HG03457 (cell line): ENCODE measurements around the gene SDK1.

ENCODE experiments used
- ATAC-seq: cut with Tn5 transposase; IDR thresholded peaks from one replicate; pipeline ENCODE4 v1.9.1; 2021; ENCODE audit warnings: moderate number of reproducible peaks; ENCODE audit not compliant: unreplicated experiment

Gene SDK1

DNA sequence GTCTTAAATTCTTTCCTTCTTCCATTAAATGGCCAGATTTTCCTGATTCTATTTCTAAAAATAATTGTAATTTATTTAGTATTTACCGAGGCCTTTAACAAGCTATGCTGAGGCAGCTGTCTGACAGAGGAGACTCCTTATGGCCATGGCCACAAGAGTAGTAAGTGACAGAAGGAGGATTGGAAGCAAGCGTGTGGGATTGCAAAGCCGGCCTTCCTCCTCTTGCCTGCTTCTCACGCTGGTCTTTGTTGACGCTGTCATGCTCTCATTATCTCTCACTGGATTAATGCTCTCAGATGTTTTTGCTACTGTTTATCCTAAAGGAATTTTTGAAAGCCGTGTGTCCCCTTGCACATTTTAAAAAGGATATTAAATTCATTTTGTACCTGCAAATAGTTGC lies 546.3 kb downstream of the SDK1 start:
- ATAC-seq: no peak

DNA sequence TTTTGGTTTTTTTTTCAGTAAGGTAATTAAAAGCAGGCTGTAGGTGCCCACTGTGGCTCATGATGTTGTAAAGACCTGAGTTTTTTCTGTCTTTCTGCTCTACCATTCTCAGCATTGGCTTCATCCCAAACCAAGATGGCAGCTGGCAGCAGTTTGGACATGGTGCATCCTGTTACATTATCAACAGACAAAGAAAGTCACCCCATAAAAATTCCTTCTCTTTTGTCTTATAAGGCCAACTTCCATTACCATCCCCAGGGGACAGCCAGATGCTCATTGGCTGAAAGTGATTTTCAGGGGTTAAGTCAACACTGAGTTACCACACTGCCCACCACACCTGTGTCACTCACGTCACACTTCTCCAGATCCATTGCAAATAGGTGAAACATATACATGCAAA lies 558.4 kb downstream of the SDK1 start:
- no peak for ATAC-seq

DNA sequence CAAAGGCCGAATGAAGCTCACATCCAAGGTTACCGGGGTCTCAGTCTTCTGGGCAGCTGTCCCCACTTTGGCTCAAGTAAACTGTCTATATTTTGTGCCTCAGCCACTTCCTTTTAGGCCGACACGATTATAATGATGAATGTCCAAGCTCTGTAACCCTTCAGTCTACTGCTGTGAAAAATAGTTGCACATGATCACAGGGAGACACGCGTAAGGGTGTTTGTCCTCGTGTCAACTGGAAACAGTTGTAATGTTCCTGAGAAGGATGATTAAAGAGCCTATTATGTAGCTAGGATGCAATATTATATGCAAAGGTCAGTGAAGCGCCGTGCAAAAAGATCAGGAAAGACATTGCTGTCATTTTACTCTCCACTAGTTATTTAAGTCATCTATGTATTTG lies 559.9 kb downstream of the SDK1 start:
- no peak for ATAC-seq

DNA sequence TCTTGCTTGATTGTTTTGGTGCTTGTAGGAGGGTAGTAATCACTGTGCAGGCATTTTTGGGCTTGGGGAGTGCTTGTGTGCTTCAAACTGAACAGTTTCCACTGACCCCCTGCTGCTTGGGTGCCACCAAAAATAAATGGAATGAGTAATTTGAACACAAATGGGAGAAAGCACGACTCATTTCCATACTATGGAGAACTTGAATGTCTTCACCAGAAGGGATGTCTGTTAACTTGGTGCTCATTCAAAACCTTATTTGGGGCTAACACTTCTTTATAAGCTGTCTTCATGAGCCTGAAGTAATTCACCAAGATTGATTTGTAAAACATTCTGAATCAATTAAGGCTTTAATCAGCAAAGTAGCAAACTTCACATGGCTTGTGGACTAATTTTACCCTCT lies 560.3 kb downstream of the SDK1 start:
- ATAC-seq: no peak

DNA sequence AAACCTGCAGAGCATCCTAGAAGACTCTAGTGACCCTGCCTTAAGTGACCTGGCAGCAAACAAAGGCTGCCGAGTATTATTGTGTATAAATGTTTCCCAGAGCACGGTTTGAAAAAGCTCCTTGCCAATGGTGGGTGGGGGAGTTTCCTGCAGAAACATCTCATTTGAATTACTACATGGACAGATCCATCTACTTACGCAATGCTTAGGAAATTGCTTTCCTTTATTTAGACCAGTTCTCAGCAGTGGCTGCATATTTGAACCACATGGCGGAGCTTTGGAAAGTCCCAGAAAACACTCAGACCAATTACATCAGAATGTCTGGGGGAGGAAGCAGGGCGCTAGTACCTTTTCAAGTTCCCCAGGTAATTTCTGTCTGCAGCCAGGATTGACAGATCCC lies 560.9 kb downstream of the SDK1 start:
- no peak for ATAC-seq

DNA sequence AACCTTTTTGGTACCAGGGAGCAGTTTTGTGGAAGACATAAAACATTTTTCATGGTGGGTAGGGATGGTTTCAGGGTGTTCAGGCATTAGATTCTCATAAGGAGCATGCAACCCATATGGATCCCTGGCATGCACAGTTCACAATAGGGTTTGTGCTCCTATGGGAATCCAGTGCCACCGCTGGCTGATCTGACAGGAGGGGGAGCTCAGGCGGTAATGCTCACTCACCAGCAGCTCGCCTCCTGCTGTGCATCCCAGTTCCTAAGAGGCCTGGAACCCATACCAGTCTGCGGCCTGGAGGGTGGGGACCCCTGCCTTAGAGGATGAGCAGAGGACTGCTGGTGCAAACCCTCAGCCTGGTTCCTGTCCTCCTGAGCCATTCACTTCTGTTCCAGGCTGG lies 561.7 kb downstream of the SDK1 start:
- ATAC-seq: no peak

DNA sequence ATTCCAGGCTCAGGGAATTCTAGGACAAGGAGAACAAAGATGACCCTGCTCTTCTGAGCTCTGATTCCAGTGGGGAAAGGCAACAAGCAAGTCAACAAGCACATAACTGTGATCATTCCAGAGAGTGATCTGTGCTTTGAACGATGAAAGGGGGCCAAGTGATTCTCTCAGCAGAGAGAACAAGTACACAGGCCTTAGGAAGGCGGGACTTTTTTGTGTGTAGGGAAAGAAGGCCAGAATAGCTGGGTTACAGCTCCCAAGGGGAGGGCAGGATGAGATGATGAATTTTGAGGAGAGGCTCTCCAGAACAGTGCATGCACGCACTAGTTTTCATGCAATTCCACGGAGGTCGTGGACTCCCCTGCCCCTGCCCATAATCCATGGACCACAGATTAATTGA lies 565.2 kb downstream of the SDK1 start:
- no peak for ATAC-seq

DNA sequence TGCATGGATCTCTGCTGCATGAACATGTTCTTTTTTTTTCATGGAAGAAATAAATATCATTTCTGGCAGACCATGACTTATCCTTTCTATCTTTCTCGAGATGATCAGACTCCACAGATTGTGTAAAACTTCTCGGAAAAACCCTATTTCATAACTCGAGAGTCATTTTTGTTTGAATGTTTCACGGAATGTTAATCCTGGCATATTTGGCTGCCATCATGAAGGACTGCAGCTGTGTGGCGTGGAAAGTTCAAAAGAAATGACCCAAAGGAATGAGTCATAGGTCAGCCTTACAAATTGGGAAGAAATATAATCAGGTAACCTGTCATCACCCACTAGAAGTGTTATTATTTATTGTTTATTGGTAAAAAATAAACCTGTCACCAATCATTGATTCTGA lies 566.8 kb downstream of the SDK1 start:
- no peak for ATAC-seq

DNA sequence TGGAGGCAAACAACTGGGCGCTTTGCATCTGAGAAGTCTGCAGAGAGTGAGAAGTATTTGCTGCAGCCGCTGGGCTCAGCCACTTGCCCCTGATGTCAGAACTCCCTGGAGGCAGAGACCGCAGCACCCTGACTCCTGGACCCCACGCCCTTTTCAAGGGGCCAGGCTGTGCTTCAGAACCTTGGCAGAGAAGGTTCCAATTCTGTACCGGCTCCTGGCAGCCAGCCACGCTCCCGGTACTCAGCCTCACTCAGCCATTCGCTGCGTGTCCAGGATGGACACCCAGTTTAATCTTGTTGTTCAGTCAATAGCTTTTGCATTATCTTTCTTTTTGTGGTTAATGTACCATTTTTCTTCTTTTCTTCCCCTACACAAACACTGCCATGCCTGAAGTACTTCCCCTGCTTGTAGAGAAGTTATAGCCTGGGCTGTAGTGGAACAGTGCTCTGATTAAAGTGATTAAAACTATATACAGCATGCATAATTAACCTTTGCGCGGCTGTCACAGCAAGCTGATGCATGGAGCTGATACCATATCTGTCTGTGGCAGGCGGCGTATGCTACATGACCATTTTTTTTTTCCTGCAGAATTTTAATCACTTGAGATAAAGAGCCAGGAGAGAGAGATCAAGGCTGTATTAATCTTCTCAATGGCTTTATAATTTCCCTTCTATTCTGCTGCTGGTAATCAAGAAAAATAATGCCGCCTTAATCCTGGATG lies 578.5 kb downstream of the SDK1 start:
- no peak for ATAC-seq

DNA sequence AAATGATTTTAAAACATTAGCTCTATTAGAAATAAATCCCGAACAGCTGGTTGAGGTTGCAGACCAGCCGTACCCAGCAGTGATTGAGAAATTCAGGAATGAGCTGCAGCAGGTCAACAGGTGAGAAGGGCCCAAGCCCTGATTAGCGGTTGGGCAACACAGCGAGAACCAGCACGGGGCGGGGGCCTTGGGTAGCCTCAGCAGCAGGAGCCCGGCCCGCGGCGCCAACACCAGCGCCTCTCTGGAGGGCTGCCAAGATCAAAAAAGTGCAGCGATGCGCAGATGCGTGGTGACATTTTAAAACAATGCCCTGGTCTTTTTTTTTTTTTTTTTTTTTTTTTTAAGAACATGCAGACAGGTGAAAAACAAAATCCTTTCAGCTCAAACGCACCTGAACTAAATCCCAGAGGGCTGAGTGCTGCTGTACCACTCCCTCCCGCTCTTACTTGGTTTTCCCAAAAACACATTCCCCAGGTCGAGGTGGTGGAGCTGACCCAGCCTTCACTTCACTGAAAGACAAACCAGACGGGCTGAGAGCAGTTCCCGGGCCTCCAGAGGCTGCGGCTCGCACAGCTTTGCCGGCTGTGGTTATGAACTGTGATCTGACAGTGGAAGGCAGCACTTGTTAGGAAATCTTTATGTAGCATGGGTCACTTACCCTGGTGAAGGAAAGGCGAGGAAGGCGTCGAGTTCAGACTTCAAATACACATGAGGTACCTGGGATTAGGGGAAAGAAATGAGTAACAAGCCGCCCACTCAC lies 579.4 kb downstream of the SDK1 start:
- ATAC-seq: no peak

DNA sequence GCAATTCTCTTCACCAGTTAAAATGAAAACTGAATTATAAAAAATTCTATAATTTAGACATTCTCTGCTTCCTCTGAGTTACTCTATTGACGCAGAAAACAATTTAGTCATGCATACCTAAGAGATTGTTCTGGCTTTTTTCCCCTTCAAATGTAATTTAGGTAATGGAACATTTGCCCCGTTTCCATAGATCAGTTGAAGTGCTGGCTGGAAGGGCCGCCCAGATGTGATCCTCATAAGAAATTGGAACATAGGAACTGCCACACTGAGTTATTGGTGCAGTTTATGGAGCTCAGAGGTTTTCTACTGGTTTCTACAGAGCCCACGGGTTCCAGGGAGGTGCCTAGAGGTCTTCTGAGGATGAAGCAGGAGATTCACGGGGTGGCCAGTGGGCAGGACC lies 581.7 kb downstream of the SDK1 start:
- ATAC-seq: no peak

DNA sequence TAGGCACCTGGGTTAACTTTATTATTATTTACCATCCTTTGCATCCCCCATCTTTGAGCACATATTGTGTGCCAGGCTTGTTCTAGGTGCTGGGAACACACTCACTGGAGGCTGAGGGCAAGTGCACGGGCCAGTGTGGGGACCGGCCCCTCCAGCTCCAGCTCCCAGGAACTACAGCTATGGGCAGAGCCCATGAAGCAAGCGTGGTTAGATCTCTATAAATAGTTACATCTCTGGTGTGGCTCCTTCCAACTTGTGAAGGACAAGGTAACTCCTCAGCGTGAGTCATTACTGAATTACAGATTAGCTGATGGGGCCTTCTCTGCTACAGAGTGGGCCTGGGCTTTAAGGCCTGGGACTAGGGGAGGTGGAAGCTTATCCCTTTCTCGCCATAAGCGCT lies 583.5 kb downstream of the SDK1 start:
- no peak for ATAC-seq

DNA sequence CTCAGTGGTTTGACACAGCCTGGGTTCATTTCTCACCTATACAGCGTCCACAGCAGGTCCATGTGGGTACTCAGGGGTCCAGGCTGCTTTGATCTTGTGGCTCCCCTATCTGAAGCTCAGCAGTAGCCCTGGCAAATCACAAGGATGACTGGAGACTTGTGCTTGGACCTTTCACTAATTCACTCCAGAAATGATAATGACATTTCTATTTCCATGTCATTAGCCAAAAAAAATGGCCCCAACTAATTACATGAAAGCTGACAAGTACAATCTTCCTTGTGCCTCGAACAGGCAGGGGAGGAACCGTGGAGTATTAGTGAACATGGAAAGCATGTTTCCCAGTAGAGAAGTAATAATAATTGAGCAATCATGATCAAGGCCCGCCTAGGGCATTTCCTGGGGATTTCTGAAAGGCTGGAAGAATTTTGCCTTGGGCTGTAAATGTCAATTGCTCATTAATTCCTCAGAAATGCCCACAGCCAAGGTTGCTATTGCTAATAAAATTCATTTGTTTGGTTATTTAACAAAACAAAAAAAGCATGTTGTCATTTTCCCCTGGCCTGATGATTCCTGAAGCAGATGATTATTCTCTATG lies 586.1 kb downstream of the SDK1 start:
- ATAC-seq: no peak

DNA sequence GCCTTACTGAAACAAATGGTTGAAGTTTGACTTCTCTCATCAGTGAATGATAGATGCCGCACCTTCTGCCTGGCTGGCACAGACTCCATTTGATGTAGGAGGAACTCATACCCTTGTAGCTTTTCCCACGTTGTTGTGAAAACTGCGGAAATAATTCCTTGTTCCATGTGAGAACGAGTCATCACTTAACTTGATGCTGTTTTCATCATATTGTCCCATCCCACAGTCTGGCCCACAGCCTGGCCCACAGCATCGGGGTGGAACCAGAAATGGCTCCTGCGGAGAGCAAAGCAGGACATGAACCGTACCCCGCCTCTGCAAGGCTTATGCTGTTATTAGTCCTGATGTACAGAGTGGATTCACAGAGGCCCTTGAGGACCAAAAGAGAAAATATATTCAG lies 587.0 kb downstream of the SDK1 start:
- ATAC-seq: no peak

DNA sequence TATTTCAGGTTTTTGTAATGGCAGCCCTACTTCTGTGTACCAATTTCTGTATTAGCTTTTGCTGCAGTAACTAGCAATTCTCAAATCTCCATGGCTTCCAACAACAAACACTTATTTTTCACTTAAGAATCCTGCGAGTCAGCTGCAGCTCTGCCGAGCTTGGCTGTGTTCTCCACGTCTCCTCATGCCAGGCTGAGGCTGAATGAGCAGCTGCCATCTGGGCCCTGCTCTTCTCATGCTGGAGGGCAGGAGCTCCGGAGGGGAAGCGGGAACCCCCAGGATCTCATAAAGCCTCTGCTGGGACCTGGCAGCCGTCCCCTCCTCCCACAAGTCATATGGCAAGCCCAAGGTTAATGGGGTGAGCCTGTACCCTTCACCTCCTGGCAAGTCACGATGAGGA lies 591.1 kb downstream of the SDK1 start:
- no peak for ATAC-seq

DNA sequence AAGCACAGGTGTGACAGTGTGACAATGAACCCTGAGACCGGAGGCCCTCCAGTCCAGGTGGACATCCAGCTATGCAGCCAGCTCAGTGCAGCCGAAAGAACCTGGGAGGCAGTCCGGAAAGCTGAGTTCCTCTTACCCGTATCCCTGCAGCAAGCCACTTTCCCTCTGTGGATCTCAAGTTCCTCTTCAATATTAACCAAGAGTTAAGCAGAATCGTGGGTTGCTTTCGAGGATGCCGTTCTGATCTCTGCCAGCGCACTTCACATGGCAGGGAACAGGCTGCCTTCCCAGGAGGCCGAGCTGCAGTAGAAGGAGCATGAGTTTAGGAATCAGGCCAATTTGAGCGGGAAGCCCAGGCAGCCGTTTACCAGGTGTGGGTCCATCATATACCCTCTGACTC lies 591.6 kb downstream of the SDK1 start:
- ATAC-seq: no peak

DNA sequence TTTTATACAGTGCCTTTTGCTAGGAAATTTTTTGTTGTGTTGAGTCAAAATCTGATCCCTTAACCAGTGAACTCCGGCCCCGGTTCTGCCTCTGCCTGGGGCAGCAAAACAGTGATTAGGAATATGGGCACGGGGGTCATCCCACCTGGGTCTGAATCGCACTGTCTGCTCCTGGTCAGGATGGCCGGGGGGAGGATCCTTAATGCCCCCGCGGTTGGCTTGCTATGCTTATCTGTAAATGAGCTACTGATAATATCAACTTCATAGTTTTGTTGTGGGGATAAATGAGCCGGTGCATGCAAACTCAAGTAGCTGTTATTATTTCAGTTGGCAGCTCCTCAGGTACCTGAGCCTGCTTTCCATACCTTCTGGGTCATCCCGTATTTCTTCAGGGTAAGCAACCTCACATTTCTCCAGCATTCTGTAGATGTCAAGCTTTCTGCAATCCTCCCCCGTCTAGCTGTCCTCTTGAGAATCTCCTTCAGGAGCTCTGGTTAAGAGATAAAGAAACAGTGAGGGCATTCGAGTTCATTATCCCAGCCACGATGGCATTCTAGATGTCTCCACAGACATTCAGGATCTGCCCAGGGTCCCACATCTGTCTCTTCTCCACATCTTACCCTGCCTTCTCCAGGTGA lies 592.2 kb downstream of the SDK1 start:
- no peak for ATAC-seq

DNA sequence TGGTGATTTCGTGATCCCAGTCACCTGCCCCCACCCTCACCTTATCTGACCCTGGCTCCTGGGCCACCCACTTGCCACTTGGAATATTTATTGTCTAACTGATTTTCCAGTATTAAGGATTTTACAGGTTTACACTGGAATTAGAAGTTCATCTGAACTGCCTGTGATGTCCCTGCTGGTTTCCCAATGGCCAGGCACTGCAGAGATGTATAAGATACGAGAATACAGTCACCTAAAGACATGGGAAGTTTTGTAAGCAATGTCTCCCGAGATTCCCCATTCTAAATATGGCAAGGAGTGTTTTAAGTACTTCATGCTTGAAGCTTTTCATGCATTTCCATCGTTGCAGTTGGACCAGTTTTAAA lies 592.7 kb downstream of the SDK1 start:
- ATAC-seq: no peak

DNA sequence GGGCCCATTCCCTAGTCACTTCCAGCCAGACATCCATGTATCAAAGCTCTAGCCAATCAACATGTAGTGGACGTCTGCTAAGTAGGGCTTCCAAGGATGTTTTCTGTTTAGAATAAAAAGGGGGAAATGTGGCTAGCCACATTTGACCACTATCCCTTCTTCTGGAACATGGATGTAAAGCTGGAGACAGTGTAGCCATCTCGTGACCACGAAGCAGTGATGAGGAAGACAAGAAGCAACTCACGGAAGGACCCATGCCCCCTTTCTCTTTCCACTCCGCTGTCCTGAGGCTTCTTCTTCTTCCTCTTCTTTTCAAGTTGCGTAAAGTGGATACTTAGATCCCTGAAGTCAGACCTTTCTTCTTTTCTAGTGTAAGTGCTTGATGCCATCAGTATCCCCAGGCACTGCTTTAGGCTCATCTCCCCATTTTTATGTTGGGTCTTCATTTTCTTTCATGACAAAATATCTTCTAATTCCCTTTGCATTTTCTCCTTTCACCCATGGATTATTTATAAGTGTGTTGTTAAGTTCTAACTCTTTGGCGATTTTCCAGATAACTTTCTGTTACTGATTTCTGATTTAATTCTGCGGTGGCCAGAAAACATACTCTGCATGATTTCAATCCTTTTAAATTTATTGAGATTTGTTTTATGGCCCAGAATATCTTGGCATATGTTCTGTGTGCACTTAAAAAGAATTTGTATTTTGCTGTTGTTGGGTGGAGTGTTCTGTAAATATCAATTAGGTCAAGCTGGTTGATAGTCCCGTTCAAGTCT lies 594.5 kb downstream of the SDK1 start:
- ATAC-seq: no peak

DNA sequence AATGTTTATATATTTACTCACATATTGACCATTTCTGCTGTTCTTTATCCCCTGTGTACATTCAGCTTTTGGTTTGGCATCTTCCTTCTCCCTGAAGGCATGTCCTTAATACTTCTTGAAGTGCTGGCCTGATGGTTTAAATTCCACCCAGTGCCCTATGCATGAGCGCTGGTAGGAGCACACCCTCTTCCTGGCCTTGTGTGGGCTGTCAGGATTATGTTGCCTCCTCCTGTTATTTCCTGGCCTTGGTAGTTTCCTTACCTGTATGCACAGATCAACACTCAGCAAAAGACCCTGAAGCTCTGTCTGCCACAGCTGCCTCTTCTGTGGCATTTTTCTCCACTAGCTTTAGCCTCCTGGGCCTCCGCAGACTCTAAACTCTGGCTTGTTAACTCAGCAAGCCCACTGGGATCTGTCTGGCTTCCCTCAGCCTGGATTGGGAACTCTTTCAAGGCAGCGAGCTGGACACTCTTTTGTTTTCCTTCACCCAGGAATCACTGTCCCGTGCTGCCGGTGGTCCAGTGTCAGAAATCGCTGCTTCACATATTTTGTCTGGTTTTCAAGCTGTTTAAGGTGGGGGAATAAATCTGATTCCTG lies 595.2 kb downstream of the SDK1 start:
- no peak for ATAC-seq
